HUDEP-2 (cell line): ENCODE measurements around the gene PITX1.

Experiments used
- DNase-seq, 76 experiments: peaks; one replicate each; lab custom pipeline; 2025; ENCODE audit not compliant: unreplicated experiment in 76 of 76; lab: John Stamatoyannopoulos, UW

Gene PITX1

DNA sequence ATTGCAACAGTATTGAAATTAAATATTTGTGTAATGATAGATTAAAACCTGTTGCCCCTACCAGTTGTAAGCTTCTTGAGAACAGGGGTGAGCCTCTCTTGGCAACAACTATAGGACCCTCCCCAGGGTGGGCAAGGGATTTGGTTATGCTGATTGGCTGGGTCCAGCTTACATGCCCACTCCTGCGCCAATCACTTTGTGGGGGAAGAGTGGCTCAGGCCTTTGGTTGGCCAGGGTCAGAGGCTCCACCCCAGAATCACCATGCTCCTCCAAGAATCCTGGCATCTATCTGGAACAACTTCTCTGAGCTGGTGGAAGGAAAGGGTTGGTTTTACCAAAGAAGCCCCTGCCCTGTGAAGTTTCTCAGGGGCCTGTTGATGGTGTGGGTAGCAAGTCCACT lies 8.6 kb upstream of the PITX1 start:
- DNase-seq: no peak

DNA sequence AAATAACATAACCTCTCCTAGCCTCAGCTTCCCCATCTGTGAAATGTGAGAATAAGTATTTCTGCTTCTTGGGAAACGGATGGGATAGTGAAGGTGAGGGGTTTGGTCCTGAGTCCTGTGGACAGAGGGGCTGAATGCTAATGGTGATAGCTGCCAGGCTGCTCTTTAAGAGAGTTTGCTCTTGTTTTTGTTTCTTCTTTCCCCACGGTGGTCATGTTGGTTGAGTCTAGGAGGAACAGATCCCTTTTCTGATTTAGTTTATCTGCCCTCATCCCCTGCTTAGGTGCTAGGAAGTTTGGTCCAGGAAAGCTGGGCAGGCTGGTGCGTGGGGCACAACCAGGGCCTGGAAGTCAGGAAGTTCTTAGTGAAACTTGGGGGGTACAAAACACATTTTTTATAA lies 7.7 kb upstream of the PITX1 start:
- DNase-seq: no peak

DNA sequence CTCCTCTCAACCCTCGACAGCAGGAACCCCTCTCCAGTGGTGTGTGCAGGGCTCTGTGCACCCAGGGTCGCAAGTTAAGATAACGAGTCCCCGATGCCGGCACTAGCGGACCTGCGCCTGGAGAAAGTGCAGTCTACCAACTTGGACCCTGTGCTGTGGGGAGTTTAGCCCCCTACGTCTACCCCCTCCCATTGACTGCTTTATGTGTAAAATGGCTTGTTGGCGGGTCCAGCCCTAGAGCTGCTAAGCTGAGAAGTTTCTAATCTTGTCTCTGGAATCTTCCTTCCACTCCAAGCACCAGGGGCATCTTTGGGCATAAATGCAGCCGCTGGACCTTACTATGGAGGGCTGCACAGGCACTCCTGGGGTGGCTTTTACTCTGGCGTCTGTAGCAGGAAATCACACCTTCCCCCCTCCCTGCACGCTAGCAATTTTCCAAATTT lies 7.1 kb upstream of the PITX1 start:
- DNase-seq: no peak

DNA sequence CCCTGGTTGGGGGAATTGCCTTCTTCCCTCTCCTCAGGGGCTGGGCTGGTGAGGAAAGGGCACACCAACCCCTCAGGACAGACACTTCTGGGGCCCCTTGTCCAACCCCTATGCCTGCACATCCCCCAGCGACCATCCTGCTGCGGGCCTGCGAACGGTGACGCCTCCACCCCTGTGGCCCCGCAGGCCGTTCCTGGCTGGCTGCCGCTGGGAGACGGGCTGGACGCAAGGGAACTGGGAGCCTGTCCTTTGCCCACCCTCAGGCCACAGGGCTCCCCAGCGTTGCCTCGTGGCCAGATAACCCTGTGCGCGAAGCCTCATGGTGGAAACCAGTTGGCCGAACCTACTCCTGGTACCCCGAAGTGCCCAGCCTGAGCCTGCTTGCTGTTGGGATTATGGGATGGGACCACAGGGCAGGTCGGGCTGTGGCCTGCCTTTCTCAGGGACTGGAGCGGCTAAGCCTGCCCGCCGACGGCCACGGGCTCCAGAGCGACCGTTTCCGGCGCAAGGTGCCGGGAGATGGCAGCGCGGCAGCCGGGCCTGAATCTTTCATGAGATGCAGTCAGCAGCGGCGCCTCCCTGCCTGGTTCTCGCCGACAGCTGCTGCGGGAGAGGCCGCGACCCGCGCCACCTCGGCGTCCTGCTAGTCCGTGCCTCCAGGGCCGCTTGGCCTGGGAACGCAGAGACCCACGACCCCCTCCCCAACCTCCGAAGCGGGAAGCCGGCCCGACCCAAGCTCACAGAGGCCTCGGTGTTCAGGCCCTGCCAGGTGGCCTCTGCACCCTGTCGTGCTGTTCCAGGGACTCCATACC lies 6.5 kb upstream of the PITX1 start:
- peak in 4 of 76 experiments; percentile 10 to 19 (median 17) for DNase-seq

DNA sequence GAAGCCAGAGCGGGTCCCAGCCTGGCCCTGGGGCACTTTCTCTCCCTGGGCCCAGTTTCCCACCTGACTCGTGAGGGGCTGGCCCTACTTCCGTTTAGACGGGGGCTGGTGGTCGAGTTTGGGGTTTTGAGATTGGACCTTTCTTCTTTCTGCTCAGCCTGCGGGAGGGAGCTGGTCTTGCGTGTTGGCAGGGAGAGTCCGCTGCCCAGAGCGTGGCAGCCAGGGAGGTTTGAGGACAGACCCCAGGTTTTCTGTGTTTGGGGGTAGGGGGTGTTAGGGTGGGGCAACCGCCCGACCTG lies 6.0 kb upstream of the PITX1 start:
- DNase-seq: no peak

DNA sequence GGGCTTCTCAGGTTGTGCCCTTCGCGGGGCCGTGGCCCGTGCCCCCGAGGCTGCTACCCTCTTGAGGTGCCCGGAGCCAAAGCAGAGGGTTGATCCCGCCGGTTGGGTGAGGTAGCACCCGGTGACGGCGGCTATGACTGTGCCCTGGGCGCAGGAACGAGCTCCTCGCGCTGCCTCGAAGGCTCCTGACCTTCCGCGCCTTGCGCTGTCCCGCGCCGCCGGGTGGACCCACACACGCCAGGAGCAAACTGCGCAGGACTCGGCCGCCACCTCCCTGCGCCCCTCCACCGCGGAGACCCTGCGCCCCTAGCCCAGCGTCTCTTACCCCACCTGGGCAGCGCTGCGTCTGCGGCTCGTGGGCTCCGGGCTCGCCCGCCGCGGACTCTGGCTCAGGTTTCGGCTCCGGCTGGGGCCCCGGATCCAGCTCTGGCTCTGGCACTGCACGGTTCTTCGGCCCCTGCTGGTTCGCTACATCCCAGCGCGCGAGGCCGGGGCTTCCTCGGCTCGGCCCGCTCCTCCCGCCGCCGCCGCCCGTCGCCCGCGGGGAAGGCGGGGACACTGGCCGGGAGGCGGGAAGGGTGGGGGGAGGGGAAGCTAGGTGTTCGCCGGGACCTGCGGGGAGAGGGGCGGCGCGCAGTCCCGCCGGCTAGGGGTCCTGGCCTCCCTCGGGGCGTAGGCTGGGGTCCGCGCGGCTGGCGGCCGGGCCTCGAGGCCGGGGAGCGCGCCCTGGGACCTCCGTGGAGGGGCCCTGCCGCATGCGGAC lies 5.4 kb upstream of the PITX1 start:
- DNase-seq: peak in 2 of 76 experiments; percentile 8 to 21

DNA sequence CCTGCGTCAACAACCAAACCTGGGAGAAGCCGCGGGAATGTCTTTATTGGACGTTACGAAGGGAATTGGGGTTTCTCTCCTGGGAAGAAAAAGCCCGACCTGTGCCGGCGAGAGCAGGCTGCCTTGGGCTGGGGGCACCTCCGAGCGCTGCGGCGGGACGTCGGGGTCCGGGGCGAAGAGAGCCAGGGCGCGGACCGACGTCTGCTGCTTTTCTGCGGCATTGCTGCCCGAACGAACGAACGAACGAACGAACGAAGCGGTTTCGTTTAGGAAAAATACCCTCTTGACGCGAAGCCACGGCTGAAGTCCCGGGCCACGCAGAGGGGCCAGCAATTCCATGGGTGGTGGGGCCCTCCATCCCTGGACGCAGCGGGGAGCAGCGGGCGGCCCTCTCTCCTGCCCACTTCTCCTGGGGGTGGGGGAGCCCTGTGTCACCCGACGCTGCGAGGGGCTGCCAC lies 4.8 kb upstream of the PITX1 start:
- DNase-seq: peak in 1 of 76 experiments; percentile 25

DNA sequence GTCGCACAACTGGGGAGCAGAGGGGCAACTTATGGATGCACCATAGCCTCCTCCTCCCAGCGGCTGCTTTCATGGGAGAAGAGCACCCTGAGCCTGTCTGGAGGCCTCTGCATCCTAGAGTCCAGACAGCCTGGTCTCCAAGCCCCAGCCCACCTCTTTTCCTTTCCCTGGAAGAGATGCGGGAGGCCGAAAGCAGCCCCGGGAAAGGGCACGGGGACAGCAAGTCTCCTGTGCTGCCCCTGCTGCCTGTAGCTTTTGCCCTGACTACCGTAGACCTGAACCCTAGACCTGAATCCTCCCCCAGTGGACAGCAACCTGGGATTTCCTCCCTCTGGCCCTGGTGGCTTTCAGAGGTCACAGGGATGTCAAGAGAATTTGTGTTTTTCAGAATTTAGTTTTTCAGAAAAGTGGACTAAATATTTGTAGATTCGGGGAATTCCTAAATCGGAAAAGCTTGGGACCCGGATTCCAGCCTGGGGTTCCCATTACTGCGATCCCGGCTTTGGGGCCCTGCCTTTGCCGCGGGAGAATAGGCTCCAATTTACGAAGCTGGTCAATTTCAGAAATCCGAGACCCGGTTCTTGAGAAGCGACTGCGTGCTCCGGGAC lies 4.3 kb upstream of the PITX1 start:
- DNase-seq: no peak

DNA sequence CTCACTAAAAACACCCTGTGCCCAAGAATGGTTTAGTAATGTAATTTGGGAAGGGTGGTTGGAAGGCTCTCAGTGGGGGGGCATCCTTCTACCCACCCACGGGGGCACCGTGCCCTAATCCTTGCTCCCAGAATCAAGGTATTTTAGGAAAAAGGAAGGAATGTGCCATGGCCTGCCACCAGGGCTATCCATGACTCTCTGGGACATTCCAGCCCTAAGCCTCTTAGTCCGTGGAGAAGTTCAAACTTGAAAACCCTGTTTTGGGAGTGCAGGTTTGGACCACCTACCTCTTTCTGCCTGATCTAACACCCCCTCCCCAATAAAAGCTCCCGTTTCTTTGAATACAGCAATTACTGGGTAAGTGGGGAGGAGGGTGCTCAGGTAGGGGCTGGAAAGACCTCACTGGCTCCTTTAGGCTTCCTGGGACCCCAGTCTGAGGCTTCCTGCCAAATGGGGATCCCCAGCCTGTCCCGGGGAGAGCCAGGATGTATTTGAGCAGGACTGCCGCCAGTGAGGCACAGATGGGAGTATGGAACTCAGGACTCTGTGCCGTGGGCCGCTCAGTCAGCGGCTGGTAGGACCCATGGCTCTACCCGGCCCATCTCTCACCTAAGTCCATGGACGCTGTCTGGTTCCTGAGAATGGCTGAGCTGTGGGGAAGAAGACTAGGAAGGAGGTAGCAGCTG lies 3.6 kb upstream of the PITX1 start:
- no peak for DNase-seq

DNA sequence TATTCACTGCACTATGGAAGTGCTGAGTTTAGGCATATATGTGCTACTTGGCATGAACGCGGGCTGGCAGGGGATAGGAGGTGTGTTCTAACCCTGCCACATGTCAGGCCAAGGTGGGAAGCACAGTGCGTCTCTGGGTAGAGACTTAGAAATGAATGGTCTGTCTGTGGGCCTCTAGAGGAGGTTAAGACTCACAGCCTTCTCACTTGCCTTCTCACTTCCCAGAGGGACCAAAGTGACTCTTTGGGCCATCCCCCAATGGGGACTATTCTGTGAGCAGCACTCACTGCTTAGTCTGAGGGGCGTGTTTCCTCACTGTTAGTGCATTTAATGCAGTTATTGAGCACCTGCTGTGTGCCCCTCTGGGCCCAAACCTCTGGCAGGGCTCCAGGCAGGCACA lies 2.4 kb upstream of the PITX1 start:
- DNase-seq: no peak

DNA sequence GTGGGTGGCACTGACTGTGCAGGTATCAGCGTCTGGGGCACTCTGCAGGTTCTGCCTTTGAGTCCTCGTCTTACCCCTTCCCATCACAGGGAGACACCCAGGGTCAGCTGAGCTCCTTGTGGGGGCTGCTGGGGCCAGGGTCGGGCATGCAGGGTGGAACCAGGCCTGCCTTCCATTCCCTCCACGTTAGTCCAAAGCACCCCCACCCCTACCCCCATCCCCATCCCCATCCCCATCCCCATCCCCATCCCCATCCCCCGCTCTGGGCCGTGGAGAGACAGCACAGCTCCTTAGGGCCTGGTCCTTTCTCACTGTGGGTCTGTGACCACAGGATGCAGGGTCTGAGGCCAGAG lies 1.6 kb upstream of the PITX1 start:
- DNase-seq: no peak

DNA sequence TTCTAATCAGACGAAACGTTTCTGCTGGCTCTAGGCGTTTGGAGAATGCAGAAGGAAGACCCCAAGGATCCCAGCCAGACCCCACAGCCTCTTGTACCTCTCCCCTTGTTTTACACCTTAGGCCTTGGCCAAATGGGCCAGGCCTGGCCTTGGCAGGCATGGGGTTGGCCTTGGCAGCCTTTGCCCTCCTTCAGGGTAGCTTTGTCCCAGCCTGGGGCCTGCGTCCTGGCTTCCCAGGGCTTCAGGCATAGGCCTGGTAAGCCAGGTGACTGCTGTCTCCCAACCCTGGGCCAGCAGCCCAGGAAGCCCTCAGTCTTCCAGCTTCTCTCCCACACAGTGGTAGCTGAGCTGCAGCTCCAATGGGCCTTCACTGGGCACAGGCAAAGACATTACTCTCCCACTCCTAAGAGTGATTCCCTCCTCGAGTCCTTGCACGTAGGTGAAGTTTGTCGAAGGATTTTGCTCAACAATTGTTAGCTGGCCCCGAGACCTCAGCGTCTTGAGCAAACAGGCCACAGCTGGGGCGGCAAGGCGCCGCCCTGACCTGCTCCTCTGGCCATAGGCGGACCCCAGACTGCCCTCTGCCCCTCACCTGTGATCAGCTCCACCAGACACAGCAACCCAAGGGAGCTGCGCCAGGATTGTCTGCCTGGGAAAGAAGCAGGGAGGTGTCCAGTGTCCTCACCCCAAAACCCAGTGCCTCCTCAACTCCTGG lies 1.1 kb upstream of the PITX1 start:
- no peak for DNase-seq

DNA sequence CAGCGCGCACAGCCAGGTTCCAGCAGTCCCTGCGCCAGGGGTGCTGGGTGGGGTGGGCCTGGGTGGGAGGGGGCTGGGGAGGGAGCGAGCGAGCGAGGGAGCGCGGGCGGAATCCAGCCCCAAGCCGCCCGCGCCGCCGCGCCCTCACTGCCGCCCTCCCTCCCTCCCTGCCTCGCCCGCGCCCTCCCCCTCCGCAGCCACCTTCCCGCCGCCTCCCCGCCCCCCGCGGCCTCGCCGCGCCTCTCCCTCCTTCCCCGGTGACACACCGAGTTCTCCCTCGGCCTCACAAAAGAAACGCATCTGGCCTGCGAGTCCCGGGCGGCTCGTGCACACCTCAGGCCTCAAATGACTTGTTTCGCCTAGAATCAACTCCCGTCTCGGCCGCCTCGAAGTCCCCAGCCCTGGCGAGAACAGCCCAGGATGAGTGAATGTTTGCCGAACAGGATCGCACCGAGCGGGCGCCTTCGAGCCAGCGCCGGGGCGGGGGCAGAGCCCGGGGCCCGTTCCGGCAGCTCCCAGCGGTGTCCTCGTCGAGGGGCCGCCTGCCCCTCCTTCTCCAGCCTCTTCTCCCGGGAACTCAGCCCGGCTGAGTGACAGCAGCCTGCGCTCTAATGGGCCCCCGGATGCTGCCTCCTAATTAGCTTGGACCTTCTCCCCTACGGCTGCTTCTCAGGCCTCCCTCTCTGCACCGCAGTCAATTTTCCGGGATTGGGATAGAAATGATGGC lies 371 bp upstream of the PITX1 start:
- peak in 45 of 76 experiments; percentile 8 to 88 (median 66) for DNase-seq

DNA sequence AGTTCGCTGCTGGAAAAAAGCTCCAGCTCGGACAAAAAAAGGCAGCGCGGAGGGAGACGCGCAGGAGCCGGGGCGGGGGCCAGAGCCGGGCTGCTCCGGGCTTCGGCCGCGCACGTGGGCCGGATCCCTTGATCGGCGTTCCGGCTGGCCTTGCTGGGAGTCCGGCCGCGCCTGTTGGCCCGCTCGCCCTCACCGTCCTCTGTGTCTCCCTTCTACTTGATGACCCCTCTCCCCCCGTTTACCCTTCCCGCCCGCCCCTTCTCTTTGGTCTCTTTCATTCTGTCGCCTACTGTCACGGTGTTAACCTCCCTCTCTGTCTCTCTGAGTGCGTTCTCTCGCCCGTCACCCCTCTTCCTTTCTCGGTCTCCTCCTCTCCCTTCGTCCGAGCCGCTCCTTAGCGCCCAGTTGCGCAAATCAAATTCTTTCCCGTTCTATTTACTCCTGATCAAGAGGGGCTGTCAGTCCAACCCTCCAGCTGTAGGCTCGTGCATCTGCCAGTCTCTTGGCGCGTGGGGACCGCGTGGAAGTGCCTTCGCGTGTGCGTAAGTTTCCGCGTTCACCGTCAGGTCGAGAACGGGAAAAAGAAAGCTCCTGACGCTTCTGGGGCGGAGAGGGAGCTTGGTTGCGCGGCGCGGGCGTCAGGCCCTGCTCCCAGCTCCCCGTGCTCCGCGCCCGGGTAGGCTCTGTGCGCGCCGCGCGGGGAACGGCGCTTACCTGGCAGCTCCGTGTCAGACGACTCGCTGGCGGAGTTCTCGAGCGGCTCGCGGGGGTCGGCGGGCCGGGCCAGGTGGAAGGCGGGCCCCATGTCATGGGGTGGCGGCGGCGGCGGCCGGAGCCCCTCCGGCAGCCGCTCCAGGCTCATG lies 798 bp downstream of the PITX1 start:
- DNase-seq: peak in 12 of 76 experiments; percentile 13 to 44 (median 32)

DNA sequence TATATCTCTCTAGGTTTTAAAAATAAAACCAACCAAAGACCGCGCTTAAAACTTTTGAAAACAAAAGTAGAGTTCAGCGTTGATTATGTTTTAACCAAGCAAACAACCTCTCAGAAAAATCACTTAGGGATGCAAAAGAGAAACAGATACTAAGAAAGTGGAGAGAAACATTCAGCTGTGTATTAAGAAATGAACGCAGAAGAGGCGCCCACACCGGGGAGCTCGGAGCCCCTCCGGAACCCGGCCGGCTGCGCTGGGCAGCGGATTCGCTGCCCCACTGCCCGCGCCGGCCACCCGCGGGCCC lies 1.4 kb downstream of the PITX1 start:
- no peak for DNase-seq

DNA sequence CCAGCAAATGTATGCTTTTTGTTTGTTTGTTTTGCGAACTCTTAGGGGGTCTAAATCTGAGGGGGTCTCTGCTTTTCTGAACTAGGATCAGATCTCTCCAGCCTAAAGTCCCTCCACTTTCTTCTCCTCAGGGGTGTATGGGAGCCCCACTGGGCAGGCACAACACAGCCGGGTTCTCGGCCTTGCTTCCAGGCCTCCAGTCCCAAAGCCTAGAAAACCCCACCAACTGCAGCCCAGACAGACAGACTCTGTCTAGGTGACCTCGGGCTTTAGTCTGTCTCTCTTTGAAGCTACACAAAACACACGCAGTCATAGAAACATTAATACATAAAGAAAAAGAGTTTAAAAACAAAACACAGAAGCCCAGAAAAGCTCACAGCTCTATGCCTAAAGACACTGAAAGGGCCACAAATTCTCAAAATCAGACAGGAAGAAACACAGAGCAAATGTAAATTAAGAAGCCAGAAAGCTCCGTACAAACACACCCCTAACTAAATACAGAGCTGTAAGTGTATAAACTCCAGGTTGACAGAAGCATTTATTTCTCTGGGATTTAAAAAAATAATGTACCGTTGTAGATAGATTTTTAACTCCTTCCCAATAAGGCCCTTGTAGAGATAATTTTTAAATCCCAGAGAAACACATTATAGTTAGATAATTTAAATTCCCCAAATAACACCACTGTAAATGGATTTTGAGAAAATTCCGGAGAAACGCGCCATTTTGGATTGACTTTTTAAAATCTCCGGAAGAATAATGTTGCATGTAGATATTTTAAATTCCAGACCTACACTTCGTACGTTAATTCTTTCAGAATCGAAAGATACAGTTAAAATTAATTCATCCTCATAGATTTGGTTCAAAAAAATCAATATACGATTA lies 2.0 kb downstream of the PITX1 start:
- no peak for DNase-seq

DNA sequence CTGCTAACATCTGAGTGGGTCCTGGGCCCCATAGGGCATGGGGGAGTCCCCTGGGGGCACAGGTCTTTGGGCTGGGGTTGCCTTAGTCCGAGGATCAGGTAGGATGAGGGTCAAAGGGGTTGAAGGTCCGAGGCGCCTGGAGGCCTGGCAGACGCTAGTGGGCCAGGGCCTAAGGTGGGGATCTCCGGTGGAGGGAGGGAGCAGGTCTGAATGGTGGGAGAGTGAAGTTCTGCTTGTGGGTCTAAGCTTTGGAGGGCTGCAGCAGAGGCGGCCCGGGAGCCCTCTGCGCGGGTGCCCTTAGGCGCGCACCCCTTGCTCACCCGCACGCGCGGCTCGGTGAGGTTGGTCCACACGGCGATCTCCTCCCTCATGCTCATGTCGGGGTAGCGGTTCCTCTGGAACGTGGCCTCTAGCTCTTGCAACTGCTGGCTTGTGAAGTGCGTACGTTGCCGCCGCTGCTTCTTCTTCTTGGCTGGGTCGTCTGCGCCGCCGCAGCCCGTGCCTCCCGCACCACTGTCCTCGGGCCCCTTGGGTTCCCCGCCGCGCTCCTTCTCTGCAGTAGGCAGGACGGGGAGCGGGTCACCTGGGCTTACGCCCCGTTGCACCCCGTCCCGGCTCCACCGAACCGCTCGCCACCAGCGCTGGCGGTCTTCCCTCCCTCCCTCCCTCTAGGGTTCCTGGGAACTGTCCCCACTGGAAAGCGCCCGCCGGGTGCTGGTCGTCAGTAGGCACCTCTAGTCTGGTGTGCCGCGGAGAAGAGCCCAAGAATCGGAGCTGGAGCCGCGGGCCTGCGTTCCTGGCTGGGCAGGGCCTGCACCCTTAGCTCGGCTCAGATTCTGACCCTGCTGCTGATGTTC lies 2.8 kb downstream of the PITX1 start:
- DNase-seq: peak in 4 of 76 experiments; percentile 13 to 52 (median 39)
